Fibroblast of skin of scalp (primary cell): ENCODE data around the gene SLC15A4.
"Not testable (repeated sequence)": the region's sequence is repeated elsewhere in the genome, so short reads cannot be mapped to it uniquely, and the experiment has no call there.

Experiments
- DNase-seq: peaks from one replicate; pipeline ENCODE4 v3.0.0-alpha.2; 2013

Gene SLC15A4

DNA sequence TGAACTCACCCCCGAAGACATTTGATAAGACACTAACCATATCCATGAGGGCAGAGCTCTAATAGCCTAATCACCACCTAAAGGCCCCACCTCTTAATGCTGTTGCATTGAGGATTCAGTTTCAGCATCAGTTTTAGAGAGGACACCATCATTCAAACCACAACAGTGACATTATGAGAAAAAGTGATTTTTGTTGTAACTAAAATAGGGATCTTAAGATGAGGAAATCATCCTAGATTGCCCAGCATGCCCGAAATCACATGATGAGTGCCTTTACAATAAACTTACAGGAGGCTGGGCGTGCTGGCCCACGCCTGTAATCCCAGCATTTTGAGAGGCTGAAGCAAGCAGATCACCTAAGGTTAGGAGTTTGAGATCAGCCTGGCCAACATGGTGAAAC, 19.8 kb upstream of the SLC15A4 start:
- no peak for DNase-seq

DNA sequence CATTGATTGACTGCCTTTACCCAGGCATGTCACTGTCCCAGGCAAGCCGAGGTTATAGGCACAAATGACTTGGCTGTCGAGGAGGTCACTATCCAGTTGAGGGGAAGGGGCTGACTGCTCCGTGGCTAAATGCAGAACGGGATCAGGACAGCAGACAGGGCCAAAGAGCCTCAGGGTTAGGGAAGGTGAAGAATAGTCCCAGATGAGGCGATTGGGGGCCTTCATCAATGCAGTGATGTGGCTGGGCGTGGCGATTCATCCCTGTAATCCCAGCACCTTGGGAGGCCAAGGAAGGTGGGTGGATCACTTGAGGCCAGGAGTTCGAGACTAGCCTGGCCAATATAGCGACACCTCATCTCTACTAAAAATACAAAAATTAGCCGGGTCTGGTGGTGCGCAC, 18.8 kb upstream of the SLC15A4 start:
- no peak for DNase-seq

DNA sequence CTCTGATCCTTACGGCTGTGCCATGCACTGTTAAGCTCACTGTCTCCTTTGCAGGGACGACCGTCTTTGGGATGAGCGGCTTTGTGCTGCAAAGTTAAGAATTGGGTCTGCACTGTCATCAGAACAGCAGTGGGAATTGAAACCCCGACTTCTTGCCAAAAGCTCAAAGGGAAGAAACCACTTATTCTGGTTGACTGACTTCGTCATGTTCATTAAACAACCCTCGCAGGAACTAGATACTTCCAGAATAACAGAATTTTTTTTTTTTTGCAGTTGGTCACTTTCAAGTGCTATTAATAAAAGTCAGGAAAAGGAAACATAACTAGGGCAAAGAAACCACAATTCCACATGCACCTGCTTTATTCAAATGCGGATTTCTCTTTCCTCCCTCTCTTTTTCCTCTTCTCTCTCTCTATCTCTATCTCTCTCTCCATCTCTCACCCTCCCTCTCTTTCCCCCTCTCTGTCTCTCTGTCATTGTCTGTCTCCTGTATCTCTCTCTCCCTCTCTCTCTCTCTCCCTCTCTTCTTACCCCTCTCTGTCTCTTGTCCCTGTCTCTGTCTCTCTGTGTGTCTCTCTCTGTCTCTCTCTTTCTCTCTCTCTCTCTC, 17.2 kb upstream of the SLC15A4 start:
- no peak for DNase-seq

DNA sequence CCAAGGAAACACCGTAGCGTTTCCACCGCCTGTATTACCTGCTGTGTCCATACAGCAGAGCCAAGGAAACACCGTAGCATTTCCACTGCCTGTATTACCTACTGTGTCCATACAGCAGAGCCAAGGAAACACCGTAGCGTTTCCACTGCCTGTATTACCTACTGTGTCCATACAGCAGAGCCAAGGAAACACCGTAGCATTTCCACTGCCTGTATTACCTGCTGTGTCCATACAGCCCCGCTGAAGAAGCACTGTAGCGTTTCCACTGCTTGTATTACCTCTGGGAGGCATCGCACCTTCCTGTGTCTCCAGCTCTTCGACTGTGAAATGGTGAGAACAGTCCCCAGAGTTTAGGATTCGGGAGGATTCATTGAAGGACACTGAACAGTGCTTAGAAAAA, 16.1 kb upstream of the SLC15A4 start:
- not testable (repeated sequence) for DNase-seq

DNA sequence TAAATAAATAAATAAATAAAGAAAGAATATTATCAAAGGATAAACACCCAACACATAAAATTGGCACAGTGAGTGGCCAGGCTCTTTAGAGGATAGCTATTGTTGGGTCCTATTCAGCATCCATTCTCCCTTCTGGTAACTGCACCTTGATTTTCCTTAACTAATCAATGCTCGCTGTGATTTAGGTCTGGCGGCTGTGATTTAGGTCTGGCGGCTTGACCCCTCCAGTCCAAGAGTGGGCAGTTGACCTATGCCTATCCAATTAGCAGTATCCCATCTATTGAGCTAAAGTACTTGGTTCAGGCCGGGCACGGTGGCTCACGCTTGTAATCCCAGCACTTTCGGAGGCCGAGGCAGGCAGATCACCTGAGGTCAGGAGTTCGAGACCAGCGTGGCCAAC, 9.7 kb upstream of the SLC15A4 start:
- no peak for DNase-seq

DNA sequence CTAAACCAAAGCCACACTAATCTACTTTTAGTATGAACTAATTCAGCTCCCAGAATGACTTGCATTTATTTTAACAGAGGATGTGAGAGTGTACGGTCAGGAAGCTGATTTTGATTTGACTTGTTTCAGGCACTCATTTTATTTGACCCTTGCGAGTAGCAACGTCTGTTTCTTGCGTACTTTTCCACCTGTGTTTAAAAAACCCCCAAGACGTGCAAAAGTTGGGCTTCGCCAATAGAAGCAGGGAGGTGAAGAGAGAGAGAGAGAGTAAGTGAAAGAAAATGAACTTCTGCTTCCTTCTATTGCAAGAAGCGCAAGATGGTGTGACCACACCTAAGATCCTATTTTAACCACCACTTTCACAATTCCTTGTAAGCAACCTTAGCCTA, 6.7 kb upstream of the SLC15A4 start:
- no peak for DNase-seq

DNA sequence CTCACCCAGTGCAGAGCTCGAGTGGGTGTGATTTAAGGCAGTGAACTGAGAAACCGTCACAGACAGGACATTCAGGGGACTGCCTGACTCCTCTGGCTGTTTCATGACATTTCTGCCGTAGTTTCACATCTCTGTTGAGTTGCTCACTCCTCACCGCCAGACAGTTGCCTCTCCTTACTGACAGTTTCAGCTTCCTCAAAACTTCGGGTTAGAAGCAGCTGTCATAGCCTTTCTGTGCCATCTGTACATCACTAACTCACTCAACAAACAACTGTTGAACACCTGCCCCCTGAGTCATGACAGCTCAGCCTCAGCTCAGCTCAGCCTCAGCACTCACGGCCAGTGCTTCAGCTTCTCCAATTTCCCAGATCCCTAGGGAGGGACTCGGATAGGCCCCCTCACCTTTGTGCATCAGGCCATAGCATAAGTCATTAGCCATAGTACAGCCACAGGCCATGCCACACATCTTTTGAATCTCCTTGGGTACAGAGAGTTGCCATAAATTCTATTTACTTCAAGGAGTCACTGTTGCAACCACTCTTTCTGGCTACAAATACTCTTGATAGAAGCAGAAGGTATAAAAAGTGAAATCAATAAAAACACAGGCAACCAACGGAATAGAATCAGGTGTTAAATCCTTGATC, 6.2 kb upstream of the SLC15A4 start:
- no peak for DNase-seq

DNA sequence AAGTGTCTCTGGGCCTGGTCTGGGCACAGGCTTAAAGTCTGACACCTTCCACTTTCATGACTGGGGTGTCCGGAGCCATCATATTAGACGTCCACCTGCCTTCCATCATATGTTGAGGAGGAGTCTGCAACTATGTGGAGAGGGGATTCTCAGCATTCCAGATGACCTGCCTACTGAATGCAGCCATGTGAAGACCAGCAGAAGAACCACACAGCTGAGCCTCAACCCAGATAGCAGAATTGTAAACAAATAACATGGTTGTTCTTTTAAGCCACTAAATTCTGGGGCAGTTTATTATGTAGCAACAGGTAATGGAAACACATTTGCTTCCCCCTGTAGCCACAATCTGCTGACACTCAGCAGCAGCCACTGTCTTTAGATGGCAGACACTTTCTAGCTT, 4.0 kb upstream of the SLC15A4 start:
- DNase-seq = no peak

DNA sequence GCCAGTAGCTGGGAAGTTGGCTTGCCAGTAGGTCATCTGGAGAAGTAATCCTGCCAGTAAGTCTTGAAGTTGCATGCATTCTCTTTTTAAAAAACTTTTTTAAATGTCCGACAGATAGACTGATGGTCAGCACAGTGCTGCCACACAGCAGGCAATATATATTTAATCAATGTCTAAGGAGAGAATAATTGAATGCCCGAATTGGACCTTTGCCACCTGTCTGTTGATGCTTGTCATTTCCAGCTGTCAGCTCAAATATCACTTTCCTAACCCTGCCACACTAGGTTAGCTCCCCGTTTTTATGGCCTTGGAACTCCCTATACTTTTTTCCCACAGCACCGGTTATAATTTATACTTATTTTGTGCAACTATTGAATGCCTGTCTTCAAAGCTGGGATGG, 2.1 kb upstream of the SLC15A4 start:
- DNase-seq = no peak

DNA sequence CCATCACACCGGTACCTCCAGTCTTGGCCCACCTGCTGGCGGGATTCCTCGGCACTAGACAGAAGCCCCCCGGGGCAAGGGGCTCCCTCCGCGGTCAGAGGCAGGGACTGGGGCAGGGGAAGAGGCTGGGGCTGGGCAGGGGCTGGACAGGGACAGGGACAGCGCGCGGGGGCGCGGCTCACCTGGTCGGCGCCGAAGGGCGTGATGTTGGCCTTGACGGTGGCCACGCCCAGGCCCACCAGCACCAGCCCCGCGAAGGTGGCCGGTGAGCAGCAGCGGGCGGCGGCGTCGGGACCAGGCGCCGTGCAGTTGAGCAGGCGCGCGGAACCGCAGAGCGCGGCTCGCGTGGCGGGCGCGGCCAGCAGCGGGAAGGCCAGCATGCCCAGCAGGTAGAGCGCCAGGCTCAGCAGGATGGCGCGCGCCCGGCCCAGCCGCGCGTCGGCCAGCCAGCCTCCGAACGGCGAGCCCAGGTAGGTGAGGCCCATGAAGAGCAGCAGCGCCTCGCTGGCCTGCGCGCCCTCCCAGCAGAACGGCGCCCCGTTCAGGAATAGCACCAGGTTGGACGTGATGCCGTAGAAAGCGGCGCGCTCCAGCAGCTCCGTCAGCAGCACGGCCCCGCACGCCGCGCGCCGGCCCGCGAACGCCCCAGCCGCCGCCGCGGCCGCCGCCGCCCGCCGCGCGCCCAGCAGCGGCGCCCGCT, 392 bp downstream of the SLC15A4 start:
- DNase-seq = no peak

DNA sequence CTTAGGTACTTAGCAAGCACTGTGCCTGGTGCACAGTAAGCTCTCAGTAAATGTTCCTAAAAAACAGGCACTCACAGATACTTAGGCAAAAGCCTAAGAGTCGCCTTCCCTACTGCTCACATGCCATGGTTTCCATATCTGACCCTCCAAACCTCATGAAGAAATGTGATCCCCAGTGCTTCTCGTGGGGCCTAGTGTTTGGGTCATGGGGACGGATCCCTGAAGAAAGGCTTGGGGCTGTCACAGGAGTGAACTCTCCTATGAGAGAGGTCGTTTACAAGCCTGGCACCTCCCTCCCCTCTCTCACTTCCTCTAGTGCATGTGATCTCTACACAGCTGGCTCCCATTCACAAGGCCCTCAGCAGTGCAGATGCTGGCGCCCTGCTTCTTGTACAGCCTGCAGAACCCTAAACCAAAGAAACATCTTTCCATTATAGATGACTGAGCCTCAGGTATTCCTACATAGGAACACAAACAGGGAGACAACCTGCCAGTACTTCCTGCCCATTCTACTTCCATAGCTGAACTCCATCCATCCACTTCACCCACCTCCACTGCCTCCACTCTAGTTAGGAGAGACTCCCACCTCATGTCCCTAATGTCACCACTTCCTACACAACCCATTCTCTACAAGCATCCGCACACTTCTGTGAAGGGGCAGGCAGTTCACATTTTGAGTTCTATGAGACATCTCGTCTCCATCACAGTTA, 2.9 kb downstream of the SLC15A4 start:
- no peak for DNase-seq

DNA sequence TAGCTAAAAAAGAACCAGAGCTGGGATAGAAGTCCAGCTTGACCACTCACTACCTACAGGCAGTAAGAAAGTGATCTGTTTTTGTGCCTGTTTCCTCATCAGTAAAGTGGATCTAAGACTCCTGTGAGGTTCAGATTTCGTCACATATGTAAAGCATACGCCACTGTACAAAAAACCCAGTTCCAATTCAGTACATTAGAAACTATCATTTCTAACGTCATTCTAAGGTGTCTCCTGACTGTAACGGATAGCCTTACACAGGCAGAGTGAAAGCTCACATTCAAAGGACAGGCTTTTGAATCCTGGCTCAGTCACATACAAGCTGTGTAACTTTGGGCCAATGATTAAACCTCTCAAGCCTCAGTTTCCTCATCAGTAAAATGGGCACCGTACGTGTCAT, 3.5 kb downstream of the SLC15A4 start:
- DNase-seq = no peak

DNA sequence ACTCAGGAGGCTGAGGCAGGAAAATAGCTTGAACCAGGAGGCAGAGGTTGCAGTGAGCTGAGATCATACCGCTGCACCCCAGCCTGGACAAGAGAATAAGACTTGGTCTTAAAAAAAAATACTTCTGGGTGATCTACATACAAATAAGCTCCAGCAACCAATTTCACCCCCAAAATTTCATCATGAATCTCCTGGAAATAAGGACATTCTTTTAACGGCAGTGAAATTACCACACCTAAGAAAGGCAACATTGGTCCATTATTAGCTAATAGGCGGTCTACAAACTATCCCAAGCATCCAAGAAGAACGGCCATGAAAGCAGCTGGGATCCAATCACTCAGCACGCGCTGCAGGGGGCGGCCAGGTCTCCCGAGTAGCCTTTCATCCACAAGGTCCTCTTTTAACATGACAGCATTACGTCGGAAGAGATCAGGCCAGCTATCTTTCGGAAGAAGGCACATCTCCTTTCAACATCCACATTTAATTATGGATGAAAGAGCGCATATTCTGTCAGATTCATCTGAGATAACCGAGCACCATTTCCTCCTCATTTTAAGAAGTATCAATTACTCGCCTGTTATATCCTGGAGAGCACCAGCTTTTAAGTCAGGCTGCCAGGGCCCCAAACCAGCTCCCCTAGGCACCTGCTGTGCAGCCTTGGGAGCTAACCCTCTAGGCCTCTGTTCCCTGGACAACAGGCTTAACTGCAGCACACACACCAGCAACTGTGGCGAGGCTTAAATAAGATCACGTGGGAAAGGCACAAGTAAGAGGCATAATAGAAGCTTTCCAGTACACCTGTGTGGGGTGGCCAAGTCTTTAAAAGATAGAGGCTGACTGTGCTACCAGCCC, 4.2 kb downstream of the SLC15A4 start:
- DNase-seq = no peak

DNA sequence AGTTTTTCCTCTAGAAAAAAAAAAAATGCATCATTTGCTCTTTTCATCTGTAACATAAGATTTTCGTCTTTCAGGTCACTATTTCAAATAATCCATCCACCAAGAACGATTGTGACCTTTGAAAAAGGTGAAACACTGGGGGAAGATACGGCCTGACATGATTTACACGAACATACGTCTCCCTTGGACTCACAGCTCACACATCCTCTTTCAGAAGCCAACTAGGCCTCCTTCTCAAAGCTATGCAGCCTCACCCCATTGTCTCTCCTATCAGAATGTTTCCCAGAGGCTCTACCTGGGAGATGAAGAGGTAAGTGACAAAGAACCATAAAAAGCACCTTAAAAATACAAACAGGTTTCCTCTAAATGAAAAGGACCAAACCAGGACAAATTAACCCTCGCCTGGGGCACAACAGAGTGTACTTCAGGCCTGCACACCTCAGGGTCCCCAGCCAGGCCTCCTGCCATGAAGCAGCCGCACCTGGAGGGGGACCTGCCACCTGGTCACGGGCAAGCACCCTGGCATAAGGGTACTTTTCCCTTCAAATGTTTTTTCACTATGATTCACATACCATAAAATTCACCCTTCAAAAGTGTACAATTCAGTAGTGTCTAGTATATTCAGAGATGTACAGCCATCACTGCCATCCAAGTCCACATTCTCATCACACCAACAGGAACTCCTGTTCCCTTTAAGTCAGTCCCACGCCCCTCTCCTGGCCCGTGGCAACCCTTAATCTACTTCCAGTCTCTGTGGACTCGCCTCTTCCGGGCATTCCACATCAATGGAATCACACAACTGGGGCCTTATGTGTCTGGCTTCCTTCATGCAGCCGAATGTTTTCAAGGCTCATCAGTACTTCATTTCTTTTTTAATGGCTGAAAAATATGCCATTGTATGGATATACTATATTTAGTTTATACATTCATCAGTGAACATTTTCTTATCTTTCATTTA, 5.4 kb downstream of the SLC15A4 start:
- peak; percentile 21 for DNase-seq

DNA sequence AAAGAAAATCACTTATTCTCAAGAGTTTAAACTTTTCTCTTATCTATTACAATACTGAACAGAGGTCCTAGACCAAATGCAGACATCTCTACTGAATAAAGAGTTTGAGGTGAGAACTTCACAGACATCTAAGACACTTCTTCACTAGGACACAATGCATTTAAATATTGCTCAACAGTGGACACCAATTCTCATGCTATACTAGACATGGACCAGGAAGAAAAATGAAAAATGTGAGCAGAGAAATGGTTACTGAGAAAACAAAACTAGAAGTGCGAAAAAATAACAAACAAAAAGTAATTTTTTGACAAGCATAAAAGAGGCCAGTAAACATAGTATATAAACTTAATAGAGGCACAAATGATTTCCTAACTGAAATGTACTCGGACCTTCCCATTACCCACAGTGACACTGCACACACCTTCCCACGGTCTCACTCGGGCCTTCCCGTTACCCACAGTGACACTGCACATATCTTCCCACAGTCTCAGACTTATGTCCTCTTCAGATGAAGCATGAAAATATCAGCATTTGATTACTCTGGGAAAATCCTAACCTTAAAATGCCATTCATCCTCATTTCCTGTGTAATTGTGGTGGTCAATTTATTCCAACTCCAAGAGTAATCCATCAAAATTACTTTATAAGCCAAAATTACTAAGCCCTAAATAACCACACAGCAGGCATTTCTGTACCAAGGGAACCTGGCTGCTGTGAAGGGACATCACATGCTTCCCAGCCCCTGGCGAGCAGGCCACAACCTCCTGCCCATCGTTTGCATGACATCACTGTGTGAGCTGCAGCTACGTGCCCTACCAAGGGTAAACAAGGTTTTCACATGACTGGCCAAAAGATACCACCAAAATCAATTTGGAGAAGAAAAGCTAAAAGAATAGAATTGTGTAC, 6.4 kb downstream of the SLC15A4 start:
- DNase-seq = no peak

DNA sequence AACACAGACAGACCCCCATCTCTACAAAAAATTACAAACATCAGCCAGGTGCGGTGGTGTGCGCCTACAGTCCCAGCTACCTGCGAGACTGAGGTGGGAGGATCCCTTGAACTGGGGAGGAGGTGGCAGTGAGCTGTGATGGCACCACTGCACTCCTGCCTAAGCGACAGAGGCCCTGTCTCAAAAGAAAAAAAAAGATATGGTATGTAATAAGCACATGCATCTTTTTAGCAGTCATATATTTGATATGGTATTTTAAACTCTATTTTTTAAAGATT, 7.2 kb downstream of the SLC15A4 start:
- no peak for DNase-seq

DNA sequence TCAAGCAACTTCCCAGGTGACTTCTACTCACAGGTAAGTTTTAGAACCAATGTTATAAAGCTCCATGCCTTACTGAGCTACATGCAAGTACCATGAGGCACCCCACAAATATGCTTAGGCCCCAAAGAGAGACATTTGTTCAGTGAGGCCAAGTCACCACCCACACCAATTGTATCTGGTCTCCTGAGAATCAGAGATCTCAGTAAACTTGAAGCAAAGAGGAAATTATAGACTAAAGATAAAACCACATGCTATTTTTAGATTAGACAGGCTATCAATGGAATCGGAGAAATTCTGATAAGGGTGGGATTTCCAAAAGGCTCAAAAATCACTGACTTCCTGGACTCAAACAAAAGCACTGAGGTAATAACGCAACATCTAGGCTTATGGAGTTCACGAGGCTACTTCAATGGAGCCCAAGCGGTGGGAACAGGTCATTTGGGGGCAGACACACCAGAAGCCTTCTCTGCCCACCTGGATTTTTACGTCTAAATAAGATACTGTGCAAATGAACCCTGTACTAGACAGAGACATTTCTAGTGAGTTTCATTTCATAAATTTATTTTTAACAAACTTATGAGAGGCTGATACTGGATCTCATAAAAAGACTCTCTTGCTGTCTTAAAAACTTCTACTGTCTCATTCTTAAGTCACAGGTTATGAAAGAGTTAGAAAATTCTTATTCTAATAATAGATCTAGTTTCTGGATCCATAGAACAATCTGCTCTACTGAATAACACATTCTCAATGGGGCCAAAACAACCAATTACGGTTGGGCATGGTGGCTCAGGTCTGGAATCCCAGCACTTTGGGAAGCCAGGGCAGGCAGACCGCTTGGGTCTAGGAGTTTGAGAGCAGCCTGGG, 7.7 kb downstream of the SLC15A4 start:
- DNase-seq = no peak

DNA sequence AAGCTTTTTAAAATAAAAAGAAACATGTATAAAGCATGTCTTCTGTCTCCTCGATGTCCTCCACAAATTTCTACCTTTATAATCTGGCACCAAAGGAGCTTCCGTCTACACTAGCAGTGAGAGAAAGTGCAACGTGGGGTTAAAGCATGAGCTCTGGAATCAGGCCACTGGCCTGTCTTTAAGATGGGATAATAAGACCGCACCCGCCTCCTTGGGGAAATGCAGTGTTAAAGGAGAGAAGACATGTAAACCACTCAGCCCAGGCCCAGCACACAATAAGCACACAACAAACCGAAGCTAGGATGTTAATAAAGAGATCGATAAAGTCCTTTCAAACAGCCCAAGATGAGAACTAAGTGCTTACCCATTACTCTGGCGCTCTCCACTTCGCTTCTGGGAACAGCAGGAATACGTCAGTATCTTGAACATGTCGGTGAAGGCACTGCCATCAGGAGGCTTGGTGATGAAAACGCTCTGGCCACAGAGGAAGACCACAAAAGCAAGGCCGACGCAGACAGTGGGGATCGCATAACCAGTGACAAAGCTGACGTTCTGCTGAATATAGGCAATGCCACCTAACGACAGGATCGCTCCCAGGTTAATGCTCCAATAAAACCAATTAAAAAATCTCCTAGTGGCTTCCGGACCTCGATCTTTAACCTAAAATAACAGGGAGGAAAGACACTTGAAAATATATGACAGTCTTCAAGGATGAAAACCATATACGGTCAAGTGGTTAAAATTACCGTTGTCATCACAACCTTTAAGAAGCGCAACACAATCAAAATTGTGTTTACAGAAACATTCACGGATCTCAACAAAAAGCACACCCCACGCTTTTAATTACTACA, 9.1 kb downstream of the SLC15A4 start:
- DNase-seq = no peak

DNA sequence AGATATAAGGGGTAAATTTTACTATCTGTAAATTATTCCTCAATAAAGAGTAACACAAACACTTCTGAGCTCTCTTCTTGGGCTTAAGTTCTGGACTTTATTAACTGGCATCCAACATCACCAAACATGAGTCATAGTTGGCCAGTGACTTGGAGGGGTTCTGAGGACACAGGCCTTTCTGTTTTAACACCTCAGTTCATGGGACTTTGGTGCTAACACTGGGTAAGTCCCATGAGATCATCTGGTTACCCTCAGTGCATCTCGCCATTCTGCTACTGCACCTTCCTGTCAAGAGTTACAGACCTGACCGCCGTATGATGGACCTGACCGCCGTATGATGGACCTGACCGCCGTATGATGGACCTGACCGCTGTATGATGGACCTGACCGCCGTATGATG, 9.9 kb downstream of the SLC15A4 start:
- no peak for DNase-seq
